HCT116 (cell line): ENCODE measurements around the gene ITIH5. TPM values are rescaled to one million over a fixed set of nuclear protein-coding genes. Genes with fewer than 3 reads are reported as not detected.

Experiments
- ATAC-seq: fragments of 200-7000 bp; cut with Tn5 transposase; 2 replicates; pipeline ENCODE4 v1.9.1; 2020; ENCODE audit warnings: mild to moderate bottlenecking, moderate library complexity
- BruUV-seq: library from RNA; stranded (reverse); fragments of 400-500 nt; replicated peaks from 2 replicates; lab custom pipeline; 2021; lab: Mats Ljungman, UMichigan
- CTCF ChIA-PET: fragments of 300-600 bp; sonication (Branson Sonifier 250); formaldehyde crosslinking; loops from one replicate; lab custom pipeline; 2021; ENCODE audit warnings: antibody characterized with exemption; lab: Charles Lee
- POLR2A ChIA-PET: fragments of 300-600, 350-600 bp; sonication (Branson Sonifier 250); formaldehyde crosslinking; loops from one replicate; lab custom pipeline; 2021; ENCODE audit warnings: antibody characterized with exemption; lab: Charles Lee
- RAD21 ChIA-PET, 2 experiments: fragments of 300-600 bp; sonication (Branson Sonifier 250); formaldehyde crosslinking; loops; one replicate each; lab custom pipeline; 2023; ENCODE audit warnings: low total read pairs in 2 of 2; ENCODE audit not compliant: uncharacterized antibody in 2 of 2, unreplicated experiment in 2 of 2, low non-redundant PET in 1 of 2; lab: Charles Lee
- DNase-seq: peaks from one replicate; pipeline ENCODE4 v3.0.0-alpha.2; 2010; ENCODE audit warnings: low read depth, low spot score
- H2AFZ ChIP-seq: fragments of 200-600 bp; shearing (Covaris generic), sonication (generic); 2 replicates; pipeline ENCODE4 v1.6.1; 2017; ENCODE audit warnings: low read depth, mixed run types, mixed read lengths, antibody characterized with exemption, low read length; ENCODE audit not compliant: poor library complexity, severe bottlenecking
- H3K27ac ChIP-seq: 2 replicates; pipeline ENCODE4 v1.5.1; 2012; ENCODE audit warnings: low read depth, low read length
- H3K27me3 ChIP-seq: fragments of 200-600 bp; sonication (generic); 2 replicates; pipeline ENCODE4 v1.6.1; 2016; ENCODE audit warnings: mixed run types, low read length, mixed read lengths; ENCODE audit not compliant: insufficient read depth
- H3K36me3 ChIP-seq, 2 experiments: fragments of 200-500 bp in 1 of 2; fragments of 200-600 bp in 1 of 2; sonication (Bioruptor generic) in 1 of 2; sonication (generic) in 1 of 2; 2 replicates each; pipeline versions ENCODE4 v1.5.1 to v1.6.1; 2014 to 2016; ENCODE audit warnings: low read length in 2 of 2, inconsistent platforms in 1 of 2, mixed read lengths in 1 of 2, mixed run types in 1 of 2; ENCODE audit not compliant: insufficient read depth in 2 of 2, control insufficient read depth in 1 of 2
- H3K4me1 ChIP-seq, 2 experiments: fragments of 200-600 bp in 1 of 2; sonication (generic) in 1 of 2; 2 replicates each; pipeline versions ENCODE4 v1.5.1 to v1.6.1; 2012 to 2017; ENCODE audit warnings: low read length in 2 of 2, inconsistent platforms in 1 of 2, mild to moderate bottlenecking in 1 of 2, mixed read lengths in 1 of 2, mixed run types in 1 of 2, moderate library complexity in 1 of 2; ENCODE audit not compliant: insufficient read depth in 2 of 2, control insufficient read depth in 1 of 2
- H3K4me2 ChIP-seq: fragments of 200-600 bp; sonication (generic); 2 replicates; pipeline ENCODE4 v1.6.1; 2017; ENCODE audit warnings: mixed run types, low read length, mixed read lengths
- H3K4me3 ChIP-seq, 2 experiments: fragments of 200-600 bp in 1 of 2; sonication (generic) in 1 of 2; replicated peaks in 1 of 2; 2 replicates each; pipeline ENCODE4 v1.5.1; 2011 to 2016; ENCODE audit warnings: low read length in 2 of 2, control low read depth in 1 of 2, low read depth in 1 of 2, mild to moderate bottlenecking in 1 of 2, mixed read lengths in 1 of 2, mixed run types in 1 of 2
- H3K79me2 ChIP-seq: fragments of 200-600 bp; sonication (generic); 2 replicates; pipeline ENCODE4 v1.6.1; 2017; ENCODE audit warnings: mild to moderate bottlenecking, mixed run types, low read length, moderate library complexity, mixed read lengths; ENCODE audit not compliant: insufficient read depth
- H3K9ac ChIP-seq: fragments of 200-600 bp; sonication (generic); 2 replicates; pipeline ENCODE4 v1.6.1; 2016; ENCODE audit warnings: low read length, mixed read lengths
- H3K9me2 ChIP-seq: fragments of 200-600 bp; sonication (generic), shearing (Covaris generic); 2 replicates; pipeline ENCODE4 v1.6.1; 2017; ENCODE audit warnings: mixed run types, mild to moderate bottlenecking, moderate library complexity; ENCODE audit not compliant: insufficient read depth
- H3K9me3 ChIP-seq, 2 experiments: fragments of 200-500 bp in 1 of 2; fragments of 200-600 bp in 1 of 2; sonication (Bioruptor generic) in 1 of 2; sonication (generic) in 1 of 2; 2 replicates each; pipeline ENCODE4 v1.6.1; 2014 to 2017; ENCODE audit warnings: low read length in 2 of 2, mixed read lengths in 2 of 2, inconsistent platforms in 1 of 2, low read depth in 1 of 2, mild to moderate bottlenecking in 1 of 2, mixed run types in 1 of 2, moderate library complexity in 1 of 2; ENCODE audit not compliant: control insufficient read depth in 1 of 2, insufficient read depth in 1 of 2
- H4K20me1 ChIP-seq: fragments of 200-600 bp; sonication (generic), shearing (Covaris generic); 2 replicates; pipeline ENCODE4 v1.6.1; 2017; ENCODE audit warnings: mixed run types, mild to moderate bottlenecking, moderate library complexity; ENCODE audit not compliant: insufficient read depth
- CEBPB ChIP-seq: IDR thresholded peaks from 2 replicates; pipeline ENCODE4 v1.6.1; 2012; ENCODE audit warnings: low read depth
- EGR1 ChIP-seq: IDR thresholded peaks from 2 replicates; pipeline ENCODE4 v1.6.1; 2012; ENCODE audit warnings: low read depth
- ELF1 ChIP-seq: IDR thresholded peaks from 2 replicates; pipeline ENCODE4 v1.6.1; 2012; ENCODE audit warnings: low read depth, borderline replicate concordance
- EZH2phosphoT487 ChIP-seq: fragments of 200-600 bp; IDR thresholded peaks from 2 replicates; pipeline ENCODE4 v1.6.1; 2018; ENCODE audit warnings: antibody characterized with exemption, borderline replicate concordance
- FOSL1 ChIP-seq: IDR thresholded peaks from 2 replicates; pipeline ENCODE4 v1.6.1; 2012; ENCODE audit warnings: low read depth
- JUND ChIP-seq: IDR thresholded peaks from 2 replicates; pipeline ENCODE4 v1.6.1; 2012
- POLR2A ChIP-seq: IDR thresholded peaks from 2 replicates; pipeline ENCODE4 v1.7.0; 2011; ENCODE audit warnings: borderline replicate concordance; ENCODE audit not compliant: insufficient read depth, insufficient read length; ENCODE audit errors: extremely low read depth
- POLR2AphosphoS5 ChIP-seq: IDR thresholded peaks from 2 replicates; pipeline ENCODE4 v1.6.1; 2011; ENCODE audit warnings: mild to moderate bottlenecking, low read depth, low read length, moderate library complexity
- RAD21 ChIP-seq: IDR thresholded peaks from 2 replicates; pipeline ENCODE4 v1.6.1; 2012; ENCODE audit warnings: low read depth, mild to moderate bottlenecking
- SIN3A ChIP-seq: IDR thresholded peaks from 2 replicates; pipeline ENCODE4 v1.6.1; 2012; ENCODE audit warnings: low read depth
- SRF ChIP-seq: IDR thresholded peaks from 2 replicates; pipeline ENCODE4 v1.6.1; 2012; ENCODE audit warnings: low read depth
- TCF7L2 ChIP-seq: IDR thresholded peaks from 2 replicates; pipeline ENCODE4 v1.7.0; 2011; ENCODE audit warnings: borderline replicate concordance, inconsistent platforms; ENCODE audit not compliant: insufficient read depth, insufficient read length; ENCODE audit errors: extremely low read depth
- YY1 ChIP-seq: IDR thresholded peaks from 2 replicates; pipeline ENCODE4 v1.6.1; 2011; ENCODE audit warnings: low read length, low read depth, moderate library complexity, mild to moderate bottlenecking; ENCODE audit not compliant: insufficient replicate concordance; ENCODE audit errors: extremely low read depth
- ZFX ChIP-seq: fragments of 450-650 bp; IDR thresholded peaks from 2 replicates; pipeline ENCODE4 v1.6.1; 2017
- ZNF274 ChIP-seq: fragments of 200-500 bp; sonication (Bioruptor generic); IDR thresholded peaks from 2 replicates; pipeline ENCODE4 v1.6.1; 2014; ENCODE audit warnings: mild to moderate bottlenecking, low read depth, low read length, inconsistent platforms
- intact Hi-C: fragments of 100-400 bp; cut with micrococcal nuclease; formaldehyde crosslinking; loops from 2 replicates; pipeline ENCODE4 v1.10.0; 2022
- total RNA-seq: library from RNA; stranded (reverse); gene quantifications from one replicate; pipeline ENCODE4 v1.2.1, GENCODE V29; 2021; ENCODE audit not compliant: unreplicated experiment
- TF ChIP-seq, protein P1 (sequence below), 3 experiments: fragments of 200-600 bp in 1 of 3; sonication (generic) in 1 of 3; IDR thresholded peaks in 2 of 3; conservative IDR thresholded peaks in 1 of 3; 2 replicates each; pipeline ENCODE4 v1.5.1; 2012 to 2017; ENCODE audit warnings: low read depth in 2 of 3, low read length in 2 of 3, antibody characterized with exemption in 1 of 3, borderline replicate concordance in 1 of 3, control low read depth in 1 of 3, mild to moderate bottlenecking in 1 of 3, mixed read lengths in 1 of 3, mixed run types in 1 of 3, moderate library complexity in 1 of 3; ENCODE audit not compliant: insufficient read depth in 1 of 3
- TF ChIP-seq, protein P2 (sequence below): IDR thresholded peaks from 2 replicates; pipeline ENCODE4 v1.6.1; 2012
- TF ChIP-seq, protein P3 (sequence below): IDR thresholded peaks from 2 replicates; pipeline ENCODE4 v1.6.1; 2011; ENCODE audit warnings: mild to moderate bottlenecking, low read length, moderate library complexity; ENCODE audit not compliant: insufficient replicate concordance; ENCODE audit errors: extremely low read depth
- TF ChIP-seq, protein P4 (sequence below): IDR thresholded peaks from 2 replicates; pipeline ENCODE4 v1.6.1; 2012; ENCODE audit warnings: low read depth
- TF ChIP-seq, protein P5 (sequence below): IDR thresholded peaks from 2 replicates; pipeline ENCODE4 v1.6.1; 2012

Gene ITIH5
- total RNA-seq, 1 experiment from 2014 or later, result not detected

DNA sequence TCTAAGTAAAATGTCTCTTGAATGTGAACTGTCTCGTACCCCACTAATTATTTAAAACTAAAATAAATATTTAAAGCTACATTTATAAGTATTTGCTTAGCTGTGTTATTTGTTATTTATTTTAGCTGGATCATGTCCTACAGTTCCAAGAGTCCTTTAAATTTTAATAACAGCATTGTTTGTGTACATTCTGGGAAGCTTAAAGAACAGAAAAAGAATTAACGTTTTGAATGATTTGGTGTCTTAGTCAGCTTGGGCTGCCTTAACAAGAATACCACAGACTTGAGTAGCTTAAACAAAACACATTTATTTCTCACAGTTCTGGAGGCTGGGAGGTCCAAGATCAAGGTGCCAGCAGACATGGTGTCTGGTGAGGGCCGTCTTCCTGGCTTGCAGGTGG lies 107.4 kb downstream of the ITIH5 start:
- Histone ChIP-seq H3K27me3 (peaks cover 27% of the 10 kb centered on the region), H3K4me3 (no peak overlapping the region), H3K27ac (no peak overlapping the region), H3K9me2 (no peaks in the 10 kb centered on the region), H3K36me3 (no peaks in the 10 kb centered on the region), H3K9ac (no peak overlapping the region), H3K4me1 (no peaks in the 10 kb centered on the region), H4K20me1 (no peaks in the 10 kb centered on the region), H2AFZ (no peak overlapping the region), H3K4me2 (no peak overlapping the region), H3K9me3 (no peaks in the 10 kb centered on the region), H3K79me2 (no peaks in the 10 kb centered on the region)
- DNase-seq (no peak), ATAC-seq (no peak)
- POLR2A ChIA-PET, result no interaction called here
- CTCF ChIA-PET, result no interaction called here
- intact Hi-C loops, result no loop called here
- no TSS peak for BruUV-seq
- TF ChIP-seq JUND, result no peak
- no peak for TF ChIP-seq POLR2AphosphoS5
- TF ChIP-seq, protein P1, sequence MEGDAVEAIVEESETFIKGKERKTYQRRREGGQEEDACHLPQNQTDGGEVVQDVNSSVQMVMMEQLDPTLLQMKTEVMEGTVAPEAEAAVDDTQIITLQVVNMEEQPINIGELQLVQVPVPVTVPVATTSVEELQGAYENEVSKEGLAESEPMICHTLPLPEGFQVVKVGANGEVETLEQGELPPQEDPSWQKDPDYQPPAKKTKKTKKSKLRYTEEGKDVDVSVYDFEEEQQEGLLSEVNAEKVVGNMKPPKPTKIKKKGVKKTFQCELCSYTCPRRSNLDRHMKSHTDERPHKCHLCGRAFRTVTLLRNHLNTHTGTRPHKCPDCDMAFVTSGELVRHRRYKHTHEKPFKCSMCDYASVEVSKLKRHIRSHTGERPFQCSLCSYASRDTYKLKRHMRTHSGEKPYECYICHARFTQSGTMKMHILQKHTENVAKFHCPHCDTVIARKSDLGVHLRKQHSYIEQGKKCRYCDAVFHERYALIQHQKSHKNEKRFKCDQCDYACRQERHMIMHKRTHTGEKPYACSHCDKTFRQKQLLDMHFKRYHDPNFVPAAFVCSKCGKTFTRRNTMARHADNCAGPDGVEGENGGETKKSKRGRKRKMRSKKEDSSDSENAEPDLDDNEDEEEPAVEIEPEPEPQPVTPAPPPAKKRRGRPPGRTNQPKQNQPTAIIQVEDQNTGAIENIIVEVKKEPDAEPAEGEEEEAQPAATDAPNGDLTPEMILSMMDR (IDR thresholded peaks at IDR 0.05 in 2 of 3, conservative IDR thresholded peaks at IDR 0.05 in 1 of 3; ENCODE audit: borderline replicate concordance in 1 of 3, insufficient read depth in 1 of 3, low read depth in 2 of 3, low read length in 2 of 3), result no peak
- no peak for TF ChIP-seq FOSL1
- TF ChIP-seq, protein P2, sequence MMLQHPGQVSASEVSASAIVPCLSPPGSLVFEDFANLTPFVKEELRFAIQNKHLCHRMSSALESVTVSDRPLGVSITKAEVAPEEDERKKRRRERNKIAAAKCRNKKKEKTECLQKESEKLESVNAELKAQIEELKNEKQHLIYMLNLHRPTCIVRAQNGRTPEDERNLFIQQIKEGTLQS, result no peak
- TF ChIP-seq YY1, result no peak
- no peak for TF ChIP-seq CEBPB
- TF ChIP-seq EGR1, result no peak
- TF ChIP-seq, protein P3, sequence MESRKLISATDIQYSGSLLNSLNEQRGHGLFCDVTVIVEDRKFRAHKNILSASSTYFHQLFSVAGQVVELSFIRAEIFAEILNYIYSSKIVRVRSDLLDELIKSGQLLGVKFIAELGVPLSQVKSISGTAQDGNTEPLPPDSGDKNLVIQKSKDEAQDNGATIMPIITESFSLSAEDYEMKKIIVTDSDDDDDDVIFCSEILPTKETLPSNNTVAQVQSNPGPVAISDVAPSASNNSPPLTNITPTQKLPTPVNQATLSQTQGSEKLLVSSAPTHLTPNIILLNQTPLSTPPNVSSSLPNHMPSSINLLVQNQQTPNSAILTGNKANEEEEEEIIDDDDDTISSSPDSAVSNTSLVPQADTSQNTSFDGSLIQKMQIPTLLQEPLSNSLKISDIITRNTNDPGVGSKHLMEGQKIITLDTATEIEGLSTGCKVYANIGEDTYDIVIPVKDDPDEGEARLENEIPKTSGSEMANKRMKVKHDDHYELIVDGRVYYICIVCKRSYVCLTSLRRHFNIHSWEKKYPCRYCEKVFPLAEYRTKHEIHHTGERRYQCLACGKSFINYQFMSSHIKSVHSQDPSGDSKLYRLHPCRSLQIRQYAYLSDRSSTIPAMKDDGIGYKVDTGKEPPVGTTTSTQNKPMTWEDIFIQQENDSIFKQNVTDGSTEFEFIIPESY, result no peak
- no peak for TF ChIP-seq RAD21
- TF ChIP-seq ELF1, result no peak
- TF ChIP-seq, protein P4, sequence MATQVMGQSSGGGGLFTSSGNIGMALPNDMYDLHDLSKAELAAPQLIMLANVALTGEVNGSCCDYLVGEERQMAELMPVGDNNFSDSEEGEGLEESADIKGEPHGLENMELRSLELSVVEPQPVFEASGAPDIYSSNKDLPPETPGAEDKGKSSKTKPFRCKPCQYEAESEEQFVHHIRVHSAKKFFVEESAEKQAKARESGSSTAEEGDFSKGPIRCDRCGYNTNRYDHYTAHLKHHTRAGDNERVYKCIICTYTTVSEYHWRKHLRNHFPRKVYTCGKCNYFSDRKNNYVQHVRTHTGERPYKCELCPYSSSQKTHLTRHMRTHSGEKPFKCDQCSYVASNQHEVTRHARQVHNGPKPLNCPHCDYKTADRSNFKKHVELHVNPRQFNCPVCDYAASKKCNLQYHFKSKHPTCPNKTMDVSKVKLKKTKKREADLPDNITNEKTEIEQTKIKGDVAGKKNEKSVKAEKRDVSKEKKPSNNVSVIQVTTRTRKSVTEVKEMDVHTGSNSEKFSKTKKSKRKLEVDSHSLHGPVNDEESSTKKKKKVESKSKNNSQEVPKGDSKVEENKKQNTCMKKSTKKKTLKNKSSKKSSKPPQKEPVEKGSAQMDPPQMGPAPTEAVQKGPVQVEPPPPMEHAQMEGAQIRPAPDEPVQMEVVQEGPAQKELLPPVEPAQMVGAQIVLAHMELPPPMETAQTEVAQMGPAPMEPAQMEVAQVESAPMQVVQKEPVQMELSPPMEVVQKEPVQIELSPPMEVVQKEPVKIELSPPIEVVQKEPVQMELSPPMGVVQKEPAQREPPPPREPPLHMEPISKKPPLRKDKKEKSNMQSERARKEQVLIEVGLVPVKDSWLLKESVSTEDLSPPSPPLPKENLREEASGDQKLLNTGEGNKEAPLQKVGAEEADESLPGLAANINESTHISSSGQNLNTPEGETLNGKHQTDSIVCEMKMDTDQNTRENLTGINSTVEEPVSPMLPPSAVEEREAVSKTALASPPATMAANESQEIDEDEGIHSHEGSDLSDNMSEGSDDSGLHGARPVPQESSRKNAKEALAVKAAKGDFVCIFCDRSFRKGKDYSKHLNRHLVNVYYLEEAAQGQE, result no peak
- TF ChIP-seq ZNF274, result no peak
- TF ChIP-seq POLR2A, result no peak
- TF ChIP-seq EZH2phosphoT487, result no peak
- TF ChIP-seq TCF7L2, result no peak
- no peak for TF ChIP-seq ZFX
- no peak for TF ChIP-seq SIN3A
- TF ChIP-seq SRF, result no peak
- TF ChIP-seq, protein P5, sequence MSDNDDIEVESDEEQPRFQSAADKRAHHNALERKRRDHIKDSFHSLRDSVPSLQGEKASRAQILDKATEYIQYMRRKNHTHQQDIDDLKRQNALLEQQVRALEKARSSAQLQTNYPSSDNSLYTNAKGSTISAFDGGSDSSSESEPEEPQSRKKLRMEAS, result no peak
- RAD21 ChIA-PET, result no interaction called here
